Tibial artery (tissue), 4 donors: ENCODE data around the gene SERPINE1.

Experiments used
- DNase-seq, 2 donors: peaks; one replicate each; pipeline ENCODE4 v3.0.0-alpha.2; 2019
- H3K27ac ChIP-seq, 2 donors: fragments of 200-600 bp; sonication (generic) in 1 of 2; 1 replicate in 1 of 2; 2 replicates in 1 of 2; pipeline ENCODE4 v1.5.1; 2018 to 2019; ENCODE audit warnings: mild to moderate bottlenecking in 1 of 2
- H3K27me3 ChIP-seq, 2 donors: fragments of 200-600 bp; sonication (generic) in 1 of 2; one replicate each; pipeline versions ENCODE4 v1.5.1 to v1.6.0; 2016 to 2019
- H3K36me3 ChIP-seq, 3 donors: fragments of 200-600 bp; sonication (generic) in 2 of 3; one replicate each; pipeline ENCODE4 v1.5.1; 2016 to 2019; ENCODE audit warnings: mild to moderate bottlenecking in 2 of 3
- H3K4me1 ChIP-seq, 4 donors: fragments of 200-600 bp; sonication (generic) in 2 of 4; 1 replicate in 3 of 4; 2 replicates in 1 of 4; pipeline ENCODE4 v1.5.1; 2016 to 2019
- H3K4me3 ChIP-seq, 2 donors: fragments of 200-600 bp; sonication (generic) in 1 of 2; 1 replicate in 1 of 2; 2 replicates in 1 of 2; pipeline ENCODE4 v1.5.1; 2018 to 2019; ENCODE audit warnings: mild to moderate bottlenecking in 2 of 2
- H3K9me3 ChIP-seq, 3 donors: fragments of 200-600 bp; sonication (generic) in 1 of 3; one replicate each; pipeline ENCODE4 v1.5.1; 2016 to 2019
- intact Hi-C: fragments of 100-400 bp; cut with DNase I; formaldehyde crosslinking; loops from one replicate; pipeline ENCODE4 v1.15.0; 2023; ENCODE audit warnings: low total_unique reads
- TF ChIP-seq, protein P1 (sequence below), 2 experiments: fragments of 200-600 bp in 1 of 2; fragments of 450-650 bp in 1 of 2; IDR thresholded peaks; one replicate each; pipeline ENCODE4 v1.5.1; 2017 to 2019; ENCODE audit warnings: antibody characterized with exemption in 2 of 2, mild to moderate bottlenecking in 1 of 2, moderate library complexity in 1 of 2

Gene SERPINE1

DNA sequence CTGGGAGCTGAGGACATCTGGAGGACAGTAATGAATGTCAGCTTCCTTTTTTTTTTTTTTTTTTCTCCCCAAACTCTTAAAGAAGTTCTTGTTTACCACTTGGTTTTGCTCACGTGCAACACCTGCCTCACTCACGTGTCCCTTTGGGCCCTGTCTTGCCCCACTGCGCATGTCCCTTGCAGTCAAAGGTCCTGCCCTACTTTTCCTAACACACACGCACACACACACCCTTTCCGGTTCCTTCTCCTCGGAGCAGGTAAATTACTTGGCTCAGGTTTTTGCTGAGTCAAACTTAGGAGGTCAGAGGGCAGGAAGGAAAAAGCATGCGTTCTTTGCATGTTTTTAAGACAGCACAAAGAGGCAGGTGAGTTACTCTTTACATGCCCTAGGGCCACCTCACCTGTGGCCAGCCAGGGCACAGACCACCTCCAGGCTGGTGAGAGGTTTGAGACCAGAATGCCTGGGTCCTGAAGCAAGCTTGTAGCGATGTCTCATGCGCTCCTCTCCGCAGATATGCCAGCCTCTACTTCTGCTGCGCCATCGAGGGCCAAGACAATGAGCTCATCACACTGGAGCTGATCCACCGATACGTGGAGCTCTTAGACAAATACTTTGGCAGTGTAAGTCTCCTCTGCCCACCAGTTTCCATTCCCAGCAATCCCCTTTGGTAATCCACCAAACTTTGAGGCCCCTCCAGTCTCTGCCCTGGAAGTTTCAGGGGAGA is 30.1 kb downstream of the SERPINE1 start:
- Histone ChIP-seq H3K9me3 (no peaks in the 10 kb centered on the region), H3K4me1 (peaks cover 0 to 18% (median 9%) of the 10 kb centered on the region in 4 donors), H3K4me3 (no peak overlapping the region), H3K36me3 (peaks cover 33 to 42% (median 36%) of the 10 kb centered on the region in 3 donors), H3K27ac (no peak overlapping the region), H3K27me3 (peaks cover 0 to 43% of the 10 kb centered on the region in 2 donors)
- DNase-seq: no peak
- TF ChIP-seq, protein P1, sequence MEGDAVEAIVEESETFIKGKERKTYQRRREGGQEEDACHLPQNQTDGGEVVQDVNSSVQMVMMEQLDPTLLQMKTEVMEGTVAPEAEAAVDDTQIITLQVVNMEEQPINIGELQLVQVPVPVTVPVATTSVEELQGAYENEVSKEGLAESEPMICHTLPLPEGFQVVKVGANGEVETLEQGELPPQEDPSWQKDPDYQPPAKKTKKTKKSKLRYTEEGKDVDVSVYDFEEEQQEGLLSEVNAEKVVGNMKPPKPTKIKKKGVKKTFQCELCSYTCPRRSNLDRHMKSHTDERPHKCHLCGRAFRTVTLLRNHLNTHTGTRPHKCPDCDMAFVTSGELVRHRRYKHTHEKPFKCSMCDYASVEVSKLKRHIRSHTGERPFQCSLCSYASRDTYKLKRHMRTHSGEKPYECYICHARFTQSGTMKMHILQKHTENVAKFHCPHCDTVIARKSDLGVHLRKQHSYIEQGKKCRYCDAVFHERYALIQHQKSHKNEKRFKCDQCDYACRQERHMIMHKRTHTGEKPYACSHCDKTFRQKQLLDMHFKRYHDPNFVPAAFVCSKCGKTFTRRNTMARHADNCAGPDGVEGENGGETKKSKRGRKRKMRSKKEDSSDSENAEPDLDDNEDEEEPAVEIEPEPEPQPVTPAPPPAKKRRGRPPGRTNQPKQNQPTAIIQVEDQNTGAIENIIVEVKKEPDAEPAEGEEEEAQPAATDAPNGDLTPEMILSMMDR (IDR thresholded peaks at IDR 0.05): no peak
- intact Hi-C loops: no loop called here

DNA sequence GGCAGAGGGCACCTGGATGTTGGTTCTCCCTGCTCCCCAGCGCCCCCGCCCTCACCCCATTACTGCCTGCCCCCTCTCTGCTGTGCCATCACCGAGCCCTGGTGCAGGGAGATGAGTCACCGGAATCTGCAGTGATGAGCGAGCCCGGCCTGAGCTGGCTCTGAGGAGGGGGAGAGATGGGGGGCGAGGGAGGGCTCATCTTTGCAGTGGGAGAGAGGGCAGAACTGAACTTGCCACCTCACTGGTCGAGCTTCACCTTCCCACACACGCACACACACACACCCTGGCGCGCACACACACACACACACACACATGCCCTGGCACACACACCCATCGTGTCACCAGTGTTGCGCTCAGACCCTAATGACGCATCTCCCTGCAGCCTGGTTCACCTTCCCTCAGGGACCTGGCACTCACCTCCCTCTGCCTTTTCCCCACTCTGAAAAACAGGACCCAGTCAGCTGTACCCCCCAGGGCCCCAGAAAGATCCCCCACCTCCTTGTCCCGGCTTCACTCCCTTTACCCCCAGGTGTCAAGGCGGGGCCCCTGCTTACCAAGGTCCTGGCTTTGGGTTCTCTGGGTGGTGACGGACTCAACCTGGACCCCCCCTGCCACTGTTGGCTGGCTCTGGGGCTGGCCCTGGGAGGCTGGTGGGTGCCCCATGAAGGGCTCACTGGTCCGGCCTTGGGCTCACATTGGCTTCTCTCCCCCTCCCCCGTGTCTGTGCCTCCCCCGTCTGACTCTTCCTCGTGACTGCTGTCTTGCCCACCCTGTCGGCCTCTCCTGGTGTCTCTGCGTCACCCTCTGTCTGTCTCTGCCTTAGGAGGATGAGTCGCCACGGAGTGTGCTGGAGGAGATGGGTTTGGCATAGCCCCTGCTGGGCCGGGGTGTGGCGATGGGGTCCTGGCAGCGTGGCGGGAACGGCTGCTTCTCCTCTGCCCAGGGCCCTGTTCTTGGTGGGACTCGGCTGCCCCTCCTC is 33.1 kb downstream of the SERPINE1 start:
- Histone ChIP-seq H3K9me3 (no peaks in the 10 kb centered on the region), H3K27ac (no peak overlapping the region), H3K4me3 (no peak overlapping the region), H3K4me1 (peaks cover 0 to 36% (median 29%) of the 10 kb centered on the region in 4 donors), H3K36me3 (peaks cover 33 to 42% (median 36%) of the 10 kb centered on the region in 3 donors), H3K27me3 (peaks cover 5 to 72% of the 10 kb centered on the region in 2 donors)
- intact Hi-C loops: loop anchor here (10.0 kb wide), 1 partner anchor 265 kb away; the partner anchor contains the start of gene ACHE
- TF ChIP-seq, protein P1 (IDR thresholded peaks at IDR 0.05): no peak
- DNase-seq: no peak

DNA sequence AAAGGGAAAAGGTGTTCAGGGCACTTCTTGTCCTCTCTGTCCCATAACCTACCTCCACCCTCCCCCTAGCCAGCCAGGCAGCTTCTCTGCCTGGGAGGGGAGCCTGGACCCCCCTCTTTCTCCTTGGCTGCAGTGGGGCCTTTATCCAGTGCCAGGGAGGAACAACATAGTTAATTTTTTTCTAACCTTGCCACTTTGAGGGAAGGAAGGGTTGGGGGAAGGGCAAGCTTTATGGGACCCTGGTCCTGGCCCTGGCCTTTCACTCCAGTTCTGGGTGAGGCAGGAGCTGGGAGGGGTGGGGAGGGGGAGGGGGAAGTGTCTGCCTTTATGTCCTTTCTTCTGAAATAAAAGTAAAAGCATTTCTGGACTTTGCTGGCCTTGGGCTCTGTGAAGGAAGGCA is 34.0 kb downstream of the SERPINE1 start:
- Histone ChIP-seq H3K27ac (no peak overlapping the region), H3K27me3 (peaks cover 5 to 81% of the 10 kb centered on the region in 2 donors), H3K4me3 (no peak overlapping the region), H3K36me3 (peaks cover 33 to 42% (median 36%) of the 10 kb centered on the region in 3 donors), H3K4me1 (peaks cover 0 to 39% (median 33%) of the 10 kb centered on the region in 4 donors), H3K9me3 (no peaks in the 10 kb centered on the region)
- intact Hi-C loops: loop anchor here (10.0 kb wide), 1 partner anchor 266 kb away; the partner anchor contains the start of gene ACHE
- DNase-seq: no peak
- TF ChIP-seq, protein P1 (IDR thresholded peaks at IDR 0.05): no peak

DNA sequence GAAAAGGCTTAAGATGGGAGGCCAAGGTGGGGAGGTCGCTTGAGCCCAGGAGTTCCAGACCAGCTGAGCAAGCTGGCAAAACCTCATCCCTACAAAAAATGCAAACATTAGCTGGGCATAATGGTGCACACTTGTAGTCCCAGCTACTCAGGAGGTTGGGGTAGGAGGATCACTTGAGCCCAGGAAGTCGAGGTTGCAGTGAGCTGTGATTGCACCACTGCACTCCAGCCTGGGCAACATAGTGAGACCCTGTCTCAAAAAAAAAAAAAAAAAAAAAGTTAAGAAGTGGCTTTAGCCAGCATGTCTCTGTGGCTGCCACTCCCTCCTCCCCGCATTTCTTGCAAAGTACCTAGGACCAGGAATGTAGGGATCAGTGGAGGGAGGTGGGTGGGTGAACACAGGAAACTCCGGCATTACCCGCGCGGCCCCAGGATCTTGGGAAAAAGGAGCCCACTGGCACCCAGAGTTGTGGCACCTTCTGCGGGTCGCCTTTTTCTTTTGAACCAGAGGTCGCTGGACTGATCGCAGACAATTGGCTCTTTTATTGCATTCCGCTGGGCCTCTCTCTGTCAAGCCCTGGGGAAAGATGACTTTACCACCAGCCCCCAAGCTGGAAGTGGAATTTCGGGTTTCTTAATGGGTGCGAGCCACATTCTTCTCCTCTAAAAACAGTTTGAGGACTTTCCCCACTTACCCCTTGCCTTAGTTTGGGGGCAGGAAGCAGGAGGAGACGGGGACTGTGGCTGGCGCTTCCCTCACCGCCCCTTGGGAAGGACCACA is 35.0 kb downstream of the SERPINE1 start:
- no peak overlapping the region for H3K27ac ChIP-seq
- intact Hi-C loops: loop anchor here (10.0 kb wide), 1 partner anchor 267 kb away; the partner anchor contains the start of gene ACHE
- H3K9me3 ChIP-seq: no peaks in the 10 kb centered on the region
- H3K36me3 ChIP-seq: peaks cover 33 to 41% (median 36%) of the 10 kb centered on the region in 3 donors
- TF ChIP-seq, protein P1 (IDR thresholded peaks at IDR 0.05): no peak
- DNase-seq: no peak
- H3K4me1 ChIP-seq: peaks cover 0 to 40% (median 36%) of the 10 kb centered on the region in 4 donors
- H3K4me3 ChIP-seq: no peak overlapping the region
- H3K27me3 ChIP-seq: peaks cover 5 to 91% of the 10 kb centered on the region in 2 donors
